H9 (cell line): ENCODE results near the gene FAM13A. TPM values are rescaled to one million over a fixed set of nuclear protein-coding genes. Genes with fewer than 3 reads are reported as not detected.

Experiments used
- DNase-seq: peaks from one replicate; pipeline ENCODE4 v3.0.0-alpha.2; 2017
- H2AFZ ChIP-seq: one replicate; pipeline ENCODE4 v1.6.1; 2013; ENCODE audit warnings: mild to moderate bottlenecking, low read length, control low read depth, moderate library complexity
- H2AK5ac ChIP-seq: 2 replicates; pipeline ENCODE4 v1.6.1; 2013; ENCODE audit warnings: low read length, control low read depth, mixed read lengths; ENCODE audit not compliant: insufficient read length
- H2BK120ac ChIP-seq: one replicate; pipeline ENCODE4 v1.6.1; 2013; ENCODE audit warnings: low read depth, mild to moderate bottlenecking, low read length, control low read depth, inconsistent platforms; ENCODE audit not compliant: poor library complexity, severe bottlenecking
- H2BK12ac ChIP-seq: 2 replicates; pipeline ENCODE4 v1.6.1; 2013; ENCODE audit warnings: low read length, control low read depth, mixed read lengths, low read depth; ENCODE audit not compliant: insufficient read length
- H2BK15ac ChIP-seq: 2 replicates; pipeline ENCODE4 v1.6.1; 2013; ENCODE audit warnings: low read depth, low read length, control low read depth
- H2BK20ac ChIP-seq: one replicate; pipeline ENCODE4 v1.6.1; 2013; ENCODE audit warnings: low read depth, mild to moderate bottlenecking, low read length, control low read depth, inconsistent platforms; ENCODE audit not compliant: poor library complexity, severe bottlenecking
- H2BK5ac ChIP-seq: 2 replicates; pipeline ENCODE4 v1.6.1; 2013; ENCODE audit warnings: low read length, control low read depth, mixed read lengths; ENCODE audit not compliant: insufficient read length
- H3K14ac ChIP-seq: 2 replicates; pipeline ENCODE4 v1.6.1; 2013; ENCODE audit warnings: low read length, control low read depth; ENCODE audit not compliant: insufficient read depth
- H3K18ac ChIP-seq: 2 replicates; pipeline ENCODE4 v1.6.1; 2013; ENCODE audit warnings: low read depth, mild to moderate bottlenecking, mixed read lengths, low read length, control low read depth; ENCODE audit not compliant: insufficient read length
- H3K23ac ChIP-seq: 2 replicates; pipeline ENCODE4 v1.6.1; 2013; ENCODE audit warnings: low read length, control low read depth, mixed read lengths, low read depth; ENCODE audit not compliant: insufficient read length
- H3K23me2 ChIP-seq: 2 replicates; pipeline ENCODE4 v1.6.1; 2013; ENCODE audit warnings: low read depth, mild to moderate bottlenecking, mixed read lengths, low read length, control low read depth; ENCODE audit not compliant: insufficient read length, poor library complexity, severe bottlenecking
- H3K27ac ChIP-seq: 2 replicates; pipeline ENCODE4 v1.5.1; 2013; ENCODE audit warnings: low read length, control low read depth, mixed read lengths, low read depth; ENCODE audit not compliant: insufficient read length
- H3K27me3 ChIP-seq: 2 replicates; pipeline ENCODE4 v1.6.1; 2013; ENCODE audit warnings: low read length, control low read depth, inconsistent platforms; ENCODE audit not compliant: insufficient read depth
- H3K4ac ChIP-seq: 2 replicates; pipeline ENCODE4 v1.6.1; 2013; ENCODE audit warnings: low read depth, mild to moderate bottlenecking, control low read depth, inconsistent platforms, low read length, moderate library complexity
- H3K4me1 ChIP-seq: 2 replicates; pipeline ENCODE4 v1.6.1; 2013; ENCODE audit warnings: low read length, control low read depth, inconsistent platforms; ENCODE audit not compliant: insufficient read depth
- H3K4me2 ChIP-seq: 2 replicates; pipeline ENCODE4 v1.6.1; 2013; ENCODE audit warnings: low read length, control low read depth, mixed read lengths; ENCODE audit not compliant: insufficient read length, insufficient read depth
- H3K56ac ChIP-seq: 2 replicates; pipeline ENCODE4 v1.6.1; 2013; ENCODE audit warnings: low read depth, mild to moderate bottlenecking, mixed read lengths, low read length, control low read depth; ENCODE audit not compliant: insufficient read length
- H3K79me1 ChIP-seq: 2 replicates; pipeline ENCODE4 v1.6.1; 2013; ENCODE audit warnings: low read depth, mild to moderate bottlenecking, moderate library complexity, low read length, control low read depth, inconsistent platforms; ENCODE audit not compliant: insufficient read depth, poor library complexity, severe bottlenecking
- H3K79me2 ChIP-seq: 2 replicates; pipeline ENCODE4 v1.6.1; 2013; ENCODE audit warnings: low read length, control low read depth, inconsistent platforms; ENCODE audit not compliant: insufficient read depth
- H3K9ac ChIP-seq: 2 replicates; pipeline ENCODE4 v1.6.1; 2013; ENCODE audit warnings: low read length, control low read depth, mixed read lengths; ENCODE audit not compliant: insufficient read length; ENCODE audit errors: extremely low read depth
- H3K9me3 ChIP-seq: one replicate; pipeline ENCODE4 v1.6.1; 2013; ENCODE audit warnings: low read depth, low read length, inconsistent platforms; ENCODE audit not compliant: control insufficient read depth
- H3T11ph ChIP-seq: one replicate; pipeline ENCODE4 v1.6.1; 2013; ENCODE audit warnings: mild to moderate bottlenecking, low read length, control low read depth, inconsistent platforms
- H4K20me1 ChIP-seq: one replicate; pipeline ENCODE4 v1.6.1; 2013; ENCODE audit not compliant: control insufficient read depth, insufficient read length, insufficient read depth
- H4K5ac ChIP-seq: 2 replicates; pipeline ENCODE4 v1.6.1; 2013; ENCODE audit warnings: low read depth, mild to moderate bottlenecking, mixed read lengths, low read length, control low read depth; ENCODE audit not compliant: insufficient read length
- H4K8ac ChIP-seq: replicated peaks from 2 replicates; pipeline ENCODE4 v1.6.1; 2013; ENCODE audit warnings: low read length, control low read depth, mixed read lengths, low read depth; ENCODE audit not compliant: insufficient read length
- H4K91ac ChIP-seq: 2 replicates; pipeline ENCODE4 v1.6.1; 2013; ENCODE audit warnings: low read depth, mild to moderate bottlenecking, moderate library complexity, mixed read lengths, low read length, control low read depth; ENCODE audit not compliant: insufficient read length
- H3K27ac Mint-ChIP-seq, 3 experiments: 2 replicates in 2 of 3; 3 replicates in 1 of 3; pipeline ENCODE4 v1.8.0; 2020 to 2021; ENCODE audit warnings: mixed read lengths in 3 of 3, mild to moderate bottlenecking in 1 of 3, moderate library complexity in 1 of 3
- H3K27me3 Mint-ChIP-seq: 2 replicates; pipeline ENCODE4 v1.8.0; 2021; ENCODE audit warnings: low read depth, mild to moderate bottlenecking, moderate library complexity, mixed read lengths
- H3K36me3 Mint-ChIP-seq, 3 experiments: 2 replicates in 2 of 3; 3 replicates in 1 of 3; pipeline ENCODE4 v1.8.0; 2020 to 2021; ENCODE audit warnings: low read depth in 3 of 3, mixed read lengths in 3 of 3; ENCODE audit not compliant: insufficient read depth in 1 of 3
- H3K4me1 Mint-ChIP-seq, 2 experiments: 2 replicates each; pipeline ENCODE4 v1.8.0; 2020; ENCODE audit warnings: mixed read lengths in 2 of 2
- H3K4me3 Mint-ChIP-seq, 2 experiments: 2 replicates in 1 of 2; 3 replicates in 1 of 2; pipeline ENCODE4 v1.8.0; 2020 to 2021; ENCODE audit warnings: mild to moderate bottlenecking in 2 of 2, mixed read lengths in 2 of 2, moderate library complexity in 1 of 2
- H3K9me3 Mint-ChIP-seq, 2 experiments: 2 replicates in 1 of 2; 3 replicates in 1 of 2; pipeline ENCODE4 v1.8.0; 2020; ENCODE audit warnings: mild to moderate bottlenecking in 2 of 2, mixed read lengths in 2 of 2, moderate library complexity in 1 of 2
- CTCF ChIP-seq: fragments of 200-600 bp; sonication (generic); conservative IDR thresholded peaks from 3 replicates; pipeline ENCODE4 v1.8.0; 2021; ENCODE audit warnings: antibody characterized with exemption, mild to moderate bottlenecking
- WGBS: extraction: QIAGEN DNeasy Blood & Tissue Kit; methylation state at CpG from one replicate; pipeline ENCODE4 v1.1.7; 2013; ENCODE audit warnings: missing lambda C conversion rate, low lambda C conversion rate, mixed read lengths; ENCODE audit not compliant: insufficient read length; ENCODE audit errors: extremely low coverage; 5-methylcytosine and 5-hydroxymethylcytosine counted together
- total RNA-seq: library from RNA; stranded (reverse); gene quantifications from 2 replicates; pipeline ENCODE4 v1.2.1, GENCODE V29; 2021

FAM13A gene
- total RNA-seq, 1 experiment from 2014 or later: 12.7 TPM

GRCh38 chr4:88744609-88745008 lies 312.4 kb downstream of the FAM13A start:
- no peak overlapping the region for H3K4ac ChIP-seq
- no peak for TF ChIP-seq CTCF
- no peaks in the 10 kb centered on the region for H3K23me2 ChIP-seq

More at GRCh38 chr4:88744609-88745008, 312.4 kb downstream of the FAM13A start:
- Histone ChIP-seq H4K5ac (no peak overlapping the region), H3K56ac (no peak overlapping the region), H2BK20ac (no peak overlapping the region), H2AFZ (no peak overlapping the region), H4K8ac (no peak overlapping the region), H3K4me1 (0 out of 2 replicates have a peak, but pooled peaks cover 2% of the 10 kb centered on the region), H2BK15ac (no peak overlapping the region), H3K79me1 (no peaks in the 10 kb centered on the region), H3K14ac (no peak overlapping the region), H4K20me1 (no peaks in the 10 kb centered on the region), H3K79me2 (no peaks in the 10 kb centered on the region), H3K18ac (no peak overlapping the region), H3K27ac (no peak overlapping the region), H4K91ac (no peak overlapping the region), H3T11ph (no peak overlapping the region), H2AK5ac (no peak overlapping the region), H3K27me3 (no peaks in the 10 kb centered on the region), H2BK12ac (no peak overlapping the region), H3K9me3 (no peaks in the 10 kb centered on the region), H3K4me2 (no peak overlapping the region), H2BK5ac (no peak overlapping the region), H3K23ac (no peak overlapping the region), H3K9ac (no peak overlapping the region), H2BK120ac (no peak overlapping the region)
- H3K9me3 Mint-ChIP-seq: no peaks in the 10 kb centered on the region
- peaks cover 10 to 21% of the 10 kb centered on the region in 2 experiments for H3K4me1 Mint-ChIP-seq
- H3K4me3 Mint-ChIP-seq: no peak overlapping the region
- H3K27me3 Mint-ChIP-seq: no peaks in the 10 kb centered on the region
- DNase-seq: no peak
- H3K36me3 Mint-ChIP-seq: peaks cover 14 to 31% (median 25%) of the 10 kb centered on the region in 3 experiments; a peak in 6 of 7 replicates
- H3K27ac Mint-ChIP-seq: 0 out of 7 replicates have a peak overlapping the region, but pooled peaks of 1 of the 3 experiments have one; percentile 24
- no CpG with 5 or more reads among the region's 3 CpGs for WGBS
